Endometrial microvascular endothelial cells (primary cell): ENCODE results near the gene SLC25A4. TPM values are rescaled to one million over a fixed set of nuclear protein-coding genes. Genes with fewer than 3 reads are reported as not detected.
"Not testable (repeated sequence)": the region's sequence is repeated elsewhere in the genome, so short reads cannot be mapped to it uniquely, and the experiment has no call there.

Source experiments
- in situ Hi-C: cut with HindIII; loops from 2 replicates; pipeline ENCODE4 v1.10.0; 2017; ENCODE audit warnings: low sequenced_read_pairs, low pct_unique_long_range_greater_than_20kb; ENCODE audit errors: inconsistent ontology term
- total RNA-seq: library from RNA; depleted of rRNA; stranded (reverse); fragments of >200 nt; gene quantifications from one replicate; pipeline ENCODE4 v1.2.3, GENCODE V29; 2015; ENCODE audit errors: inconsistent ontology term

Gene SLC25A4
- total RNA-seq, result 14.4 TPM

GRCh38 chr4:185142912-185143600, at the start of gene SLC25A4:
TSS of gene SLC25A4 (plus strand) at chr4:185143266. CDS start at chr4:185143373, 107 bp downstream.
- in situ Hi-C loops, result no loop called here

- in situ Hi-C loops, result no loop called here
These were observed 49.5 kb upstream of the SLC25A4 start for GRCh38 chr4:185093603-185094002.

GRCh38 chr4:185096032-185096653, 46.9 kb upstream of the SLC25A4 start:
- in situ Hi-C loops, result no loop called here

- in situ Hi-C loops, result no loop called here
These were observed 44.6 kb upstream of the SLC25A4 start for GRCh38 chr4:185098474-185098873.

GRCh38 chr4:185099024-185099682, 43.9 kb upstream of the SLC25A4 start:
- in situ Hi-C loops, result no loop called here

GRCh38 chr4:185099940-185100339, 43.1 kb upstream of the SLC25A4 start:
- in situ Hi-C loops, result no loop called here

- in situ Hi-C loops, result no loop called here
These were observed 42.6 kb upstream of the SLC25A4 start for GRCh38 chr4:185100423-185100822.

GRCh38 chr4:185101354-185101890, 41.6 kb upstream of the SLC25A4 start:
- in situ Hi-C loops, result no loop called here

GRCh38 chr4:185104733-185105132, 38.3 kb upstream of the SLC25A4 start:
- in situ Hi-C loops, result no loop called here

GRCh38 chr4:185106353-185106752, 36.7 kb upstream of the SLC25A4 start:
- in situ Hi-C loops, result no loop called here

- in situ Hi-C loops, result not testable (repeated sequence)
These were observed 35.5 kb upstream of the SLC25A4 start for GRCh38 chr4:185107574-185107973.

- in situ Hi-C loops, result no loop called here
These were observed 34.9 kb upstream of the SLC25A4 start for GRCh38 chr4:185108185-185108584.

- in situ Hi-C loops, result no loop called here
These were observed 34.4 kb upstream of the SLC25A4 start for GRCh38 chr4:185108669-185109068.

- in situ Hi-C loops, result no loop called here
These were observed 33.3 kb upstream of the SLC25A4 start for GRCh38 chr4:185109736-185110135.

- in situ Hi-C loops, result no loop called here
These were observed 32.7 kb upstream of the SLC25A4 start for GRCh38 chr4:185110375-185110823.

- in situ Hi-C loops, result no loop called here
These were observed 31.0 kb upstream of the SLC25A4 start for GRCh38 chr4:185112104-185112503.

GRCh38 chr4:185113340-185113739, 29.7 kb upstream of the SLC25A4 start:
- in situ Hi-C loops, result no loop called here

GRCh38 chr4:185115827-185116232, 27.2 kb upstream of the SLC25A4 start:
- in situ Hi-C loops, result no loop called here

- in situ Hi-C loops, result no loop called here
These were observed 25.6 kb upstream of the SLC25A4 start for GRCh38 chr4:185117300-185117934.
